HFFc6 (cell line): ENCODE data around the gene SLC7A8. TPM values are rescaled to one million over a fixed set of nuclear protein-coding genes. Genes with fewer than 3 reads are reported as not detected.
A peak's percentile ranks its signal among the peaks of the same experiment; 100 is the strongest.

Experiments used
- DNase-seq: peaks from one replicate; pipeline ENCODE4 v3.0.0-alpha.2; 2018
- H3K27ac Mint-ChIP-seq: 2 replicates; pipeline ENCODE4 v1.8.0; 2020; ENCODE audit warnings: mild to moderate bottlenecking, mixed read lengths
- H3K27me3 Mint-ChIP-seq: 2 replicates; pipeline ENCODE4 v1.8.0; 2021; ENCODE audit warnings: mild to moderate bottlenecking, moderate library complexity, mixed read lengths; ENCODE audit not compliant: insufficient read depth
- H3K36me3 Mint-ChIP-seq: 2 replicates; pipeline ENCODE4 v1.8.0; 2021; ENCODE audit warnings: low read depth, mixed read lengths
- H3K4me1 Mint-ChIP-seq: 2 replicates; pipeline ENCODE4 v1.8.0; 2020; ENCODE audit warnings: low read depth, mixed read lengths
- H3K4me3 Mint-ChIP-seq: 2 replicates; pipeline ENCODE4 v1.8.0; 2020; ENCODE audit warnings: mild to moderate bottlenecking, moderate library complexity, mixed read lengths
- H3K9me3 Mint-ChIP-seq: 2 replicates; pipeline ENCODE4 v1.8.0; 2020; ENCODE audit warnings: mild to moderate bottlenecking, mixed read lengths
- CTCF ChIP-seq: fragments of 200-600 bp; sonication (generic); IDR thresholded peaks from 2 replicates; pipeline ENCODE4 v1.5.0; 2021; ENCODE audit warnings: antibody characterized with exemption, mild to moderate bottlenecking
- total RNA-seq, 6 experiments: library from RNA; stranded (reverse); fragmentation: NEBNext Ultra II Directional; extraction: Animal tissue kit (Norgen Biotek cat#: 25700); gene quantifications; 2 replicates in 1 of 6; 3 replicates in 5 of 6; pipeline ENCODE4 v1.2.3, GENCODE V29; 2021

Gene SLC7A8
- total RNA-seq, 6 experiments from 2014 or later, result 13.0 to 24.2 (median 23.3) TPM

GRCh38 chr14:23091294-23092225 lies 91.9 kb downstream of the SLC7A8 start:
- TF ChIP-seq CTCF, result no peak
- Mint-ChIP-seq H3K9me3 (no peaks in the 10 kb centered on the region), H3K27ac (peak overlapping the region; percentile 19; the same call in 1 of the 2 replicates), H3K36me3 (peaks cover 36% of the 10 kb centered on the region), H3K4me1 (peaks cover 39% of the 10 kb centered on the region), H3K27me3 (no peaks in the 10 kb centered on the region), H3K4me3 (0 out of 2 replicates have a peak overlapping the region, but pooled peaks have one; percentile 49)
- no peak for DNase-seq

GRCh38 chr14:23090254-23090636 lies 93.2 kb downstream of the SLC7A8 start:
- Mint-ChIP-seq H3K27ac (peak overlapping the region; percentile 56), H3K36me3 (peaks cover 38% of the 10 kb centered on the region), H3K27me3 (no peaks in the 10 kb centered on the region)

GRCh38 chr14:23089498-23090253 lies 93.8 kb downstream of the SLC7A8 start:
- TF ChIP-seq CTCF, result no peak
- Mint-ChIP-seq H3K9me3 (no peaks in the 10 kb centered on the region), H3K4me1 (peaks cover 54% of the 10 kb centered on the region), H3K27me3 (no peaks in the 10 kb centered on the region), H3K27ac (peak overlapping the region; percentile 56; the same call in 1 of the 2 replicates), H3K36me3 (peaks cover 41% of the 10 kb centered on the region), H3K4me3 (no peak overlapping the region)
- no peak for DNase-seq

More at GRCh38 chr14:23090254-23090636, 93.2 kb downstream of the SLC7A8 start:
- peaks cover 51% of the 10 kb centered on the region for H3K4me1 Mint-ChIP-seq
- H3K9me3 Mint-ChIP-seq, result no peaks in the 10 kb centered on the region
- no peak for TF ChIP-seq CTCF
- no peak for DNase-seq
- no peak overlapping the region for H3K4me3 Mint-ChIP-seq

- no peak for DNase-seq
- Mint-ChIP-seq H3K27ac (peak overlapping the region; percentile 35; the same call in 1 of the 2 replicates), H3K27me3 (no peaks in the 10 kb centered on the region; the same call in 1 of the 2 replicates), H3K4me1 (peaks cover 40% of the 10 kb centered on the region), H3K9me3 (no peaks in the 10 kb centered on the region), H3K36me3 (peaks cover 32% of the 10 kb centered on the region), H3K4me3 (no peak overlapping the region)
- no peak for TF ChIP-seq CTCF
These were observed 96.9 kb downstream of the SLC7A8 start for GRCh38 chr14:23086565-23086964.

- TF ChIP-seq CTCF, result no peak
- peak overlapping the region; percentile 50 for H3K27ac Mint-ChIP-seq
- peaks cover 3% of the 10 kb centered on the region for H3K27me3 Mint-ChIP-seq
- no peaks in the 10 kb centered on the region for H3K9me3 Mint-ChIP-seq
- H3K4me1 Mint-ChIP-seq, result peaks cover 48% of the 10 kb centered on the region
- peak; percentile 18 for DNase-seq
- H3K36me3 Mint-ChIP-seq, result peaks cover 40% of the 10 kb centered on the region
- H3K4me3 Mint-ChIP-seq, result no peak overlapping the region
These were observed 98.0 kb downstream of the SLC7A8 start for GRCh38 chr14:23085458-23085857.
